ENCODE results near the gene GBA2.

DNA sequence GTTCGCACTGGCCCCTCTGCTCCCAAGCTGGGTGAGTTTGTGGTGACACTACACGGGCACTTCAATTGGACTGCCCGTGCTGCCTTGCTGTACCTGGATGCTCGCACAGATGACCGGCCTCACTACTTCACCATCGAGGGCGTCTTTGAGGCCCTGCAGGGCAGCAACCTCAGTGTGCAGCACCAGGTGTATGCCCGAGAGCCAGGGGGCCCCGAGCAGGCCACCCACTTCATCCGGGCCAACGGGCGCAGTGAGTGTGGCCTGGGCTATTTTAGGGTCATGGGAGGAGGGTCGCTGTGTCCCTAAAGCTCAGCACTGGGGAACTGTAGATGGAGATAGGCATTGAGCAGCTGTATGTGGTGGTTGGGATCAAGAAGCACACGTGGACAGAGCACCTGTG lies 43.8 kb upstream of the GBA2 start:
- no peak for TF ChIP-seq POLR2A (IDR thresholded peaks at IDR 0.05; ENCODE audit: low read depth, low read length)
- TF ChIP-seq TAF1 (IDR thresholded peaks at IDR 0.05; ENCODE audit: low read depth, low read length), result no peak
- TF ChIP-seq POLR2AphosphoS5 (IDR thresholded peaks at IDR 0.05; ENCODE audit: low read depth, low read length), result no peak
- TF ChIP-seq PAX5 (IDR thresholded peaks at IDR 0.05; ENCODE audit: insufficient read depth, low read length, severe bottlenecking), result no peak
- no peak for TF ChIP-seq SPI1 (IDR thresholded peaks at IDR 0.05; ENCODE audit: low read depth, low read length)
- TF ChIP-seq POU2F2 (IDR thresholded peaks at IDR 0.05; ENCODE audit: low read depth, low read length), result no peak
